WTC11 (cell line): ENCODE measurements around the gene CPNE9. TPM values are rescaled to one million over a fixed set of nuclear protein-coding genes. Genes with fewer than 3 reads are reported as not detected.

Experiments used
- ATAC-seq: fragments of 200-7000 bp; cut with Tn5 transposase; 2 replicates; pipeline ENCODE4 v1.10.0; 2021; ENCODE audit warnings: mild to moderate bottlenecking, moderate library complexity
- Bru-seq: library from RNA; stranded (reverse); fragments of 400-500 nt; gene quantifications from one replicate; lab custom pipeline; 2021; lab: Mats Ljungman, UMichigan
- CTCF ChIA-PET: fragments of 300-600 bp; sonication (Branson Sonifier 250); formaldehyde crosslinking; loops from one replicate; lab custom pipeline; 2021; ENCODE audit warnings: antibody characterized with exemption; lab: Charles Lee
- POLR2A ChIA-PET: fragments of 350-600 bp; sonication (Branson Sonifier 250); formaldehyde crosslinking; loops from one replicate; lab custom pipeline; 2021; ENCODE audit warnings: antibody characterized with exemption; lab: Charles Lee
- DNase-seq: peaks from one replicate; pipeline ENCODE4 v3.0.0; 2021; ENCODE audit warnings: low spot score
- H3K27ac Mint-ChIP-seq: 2 replicates; pipeline ENCODE4 v1.8.0; 2021; ENCODE audit warnings: mixed read lengths
- H3K27me3 Mint-ChIP-seq: 2 replicates; pipeline ENCODE4 v1.8.0; 2021; ENCODE audit warnings: low read depth, mild to moderate bottlenecking, moderate library complexity, mixed read lengths
- H3K36me3 Mint-ChIP-seq: 2 replicates; pipeline ENCODE4 v1.8.0; 2021; ENCODE audit warnings: mixed read lengths
- H3K4me1 Mint-ChIP-seq: 2 replicates; pipeline ENCODE4 v1.8.0; 2022; ENCODE audit warnings: mixed read lengths
- H3K4me3 Mint-ChIP-seq: 2 replicates; pipeline ENCODE4 v1.8.0; 2021; ENCODE audit warnings: mild to moderate bottlenecking, moderate library complexity, mixed read lengths
- H3K9me3 Mint-ChIP-seq: 2 replicates; pipeline ENCODE4 v1.8.0; 2021; ENCODE audit warnings: mixed read lengths
- ATF6 ChIP-seq: sonication (generic); formaldehyde crosslinking; IDR thresholded peaks from 2 replicates; pipeline ENCODE4 v1.8.1; 2023; ENCODE audit warnings: mild to moderate bottlenecking, missing genetic modification reagents
- CREM ChIP-seq: sonication (generic); formaldehyde crosslinking; IDR thresholded peaks from 2 replicates; pipeline ENCODE4 v1.8.1; 2022; ENCODE audit warnings: mild to moderate bottlenecking, missing genetic modification reagents, moderate library complexity
- KAT7 ChIP-seq: sonication (generic); formaldehyde crosslinking; IDR thresholded peaks from 2 replicates; pipeline ENCODE4 v1.8.1; 2023; ENCODE audit warnings: missing genetic modification reagents, mild to moderate bottlenecking, borderline replicate concordance
- MAX ChIP-seq: sonication (generic); formaldehyde crosslinking; IDR thresholded peaks from 2 replicates; pipeline ENCODE4 v1.8.0; 2022; ENCODE audit warnings: mild to moderate bottlenecking, missing genetic modification reagents
- MLX ChIP-seq: sonication (generic); formaldehyde crosslinking; IDR thresholded peaks from 2 replicates; pipeline ENCODE4 v1.8.1; 2023; ENCODE audit warnings: mild to moderate bottlenecking, missing genetic modification reagents, moderate library complexity
- MXD4 ChIP-seq: fragments of 250-450 bp; sonication (Bioruptor Pico); IDR thresholded peaks from 2 replicates; pipeline ENCODE4 v1.8.0; 2021; ENCODE audit warnings: mild to moderate bottlenecking, moderate library complexity, borderline replicate concordance
- NFATC4 ChIP-seq: fragments of 250-450 bp; sonication (Bioruptor Pico); IDR thresholded peaks from 2 replicates; pipeline ENCODE4 v1.9.0; 2021; ENCODE audit warnings: mild to moderate bottlenecking
- NFYB ChIP-seq: sonication (generic); formaldehyde crosslinking; conservative IDR thresholded peaks from 2 replicates; pipeline ENCODE4 v1.8.0; 2022; ENCODE audit warnings: low read depth, missing genetic modification reagents
- OVOL2 ChIP-seq: fragments of 250-450 bp; sonication (Bioruptor Pico); IDR thresholded peaks from 2 replicates; pipeline ENCODE4 v1.9.0; 2021; ENCODE audit warnings: mild to moderate bottlenecking, borderline replicate concordance
- RELA ChIP-seq: sonication (generic); formaldehyde crosslinking; IDR thresholded peaks from 2 replicates; pipeline ENCODE4 v1.8.1; 2022; ENCODE audit warnings: missing genetic modification reagents, mild to moderate bottlenecking, borderline replicate concordance
- SMAD3 ChIP-seq: sonication (generic); formaldehyde crosslinking; IDR thresholded peaks from 2 replicates; pipeline ENCODE4 v1.8.0; 2022; ENCODE audit warnings: missing genetic modification reagents, mild to moderate bottlenecking, borderline replicate concordance
- STAT6 ChIP-seq: sonication (generic); formaldehyde crosslinking; conservative IDR thresholded peaks from 2 replicates; pipeline ENCODE4 v1.8.1; 2023; ENCODE audit warnings: mild to moderate bottlenecking, low read depth, missing genetic modification reagents, moderate library complexity
- ZMAT4 ChIP-seq: fragments of 250-450 bp; sonication (Bioruptor Pico); IDR thresholded peaks from 2 replicates; pipeline ENCODE4 v1.9.0; 2021; ENCODE audit warnings: mild to moderate bottlenecking
- ZNF121 ChIP-seq: sonication (generic); formaldehyde crosslinking; IDR thresholded peaks from 2 replicates; pipeline ENCODE4 v1.8.0; 2023; ENCODE audit warnings: missing genetic modification reagents
- ZNF232 ChIP-seq: sonication (generic); formaldehyde crosslinking; IDR thresholded peaks from 2 replicates; pipeline ENCODE4 v1.8.0; 2022; ENCODE audit warnings: mild to moderate bottlenecking, missing genetic modification reagents
- long read RNA-seq, 3 experiments: library from RNA in 1 of 3; library from capped mRNA in 1 of 3; library from polyadenylated mRNA in 1 of 3; unstranded in 2 of 3; stranded (forward) in 1 of 3; transcript quantifications; one replicate each; pipeline ENCODE4 v2.0.0, GENCODE V29; 2021
- total RNA-seq: library from RNA; stranded (reverse); gene quantifications from 3 replicates; pipeline ENCODE4 v1.2.3, GENCODE V29; 2021

The CPNE9 gene
- 3.2 to 6.6 TPM (median 6.0 TPM) in 3 replicates for total RNA-seq
- Bru-seq, nascent RNA: percentile 35 among the genes with signal in this experiment
- long read RNA-seq, experiment 1, partial matches to known transcripts: 3 of 10 reads
- long read RNA-seq, experiment 1, other reads (novel, unspliced or antisense): 7 of 10 reads
- long read RNA-seq, experiment 2, partial matches to known transcripts: 2 of 7 reads
- long read RNA-seq, experiment 2, other reads (novel, unspliced or antisense): 5 of 7 reads
- long read RNA-seq, experiment 3, partial matches to known transcripts: 1 of 9 reads
- long read RNA-seq, experiment 3, other reads (novel, unspliced or antisense): 8 of 9 reads

- 0 out of 2 replicates have a peak, but pooled peaks have one; percentile 15 for TF ChIP-seq MAX (CRISPR knock-in tag)
- TF ChIP-seq MLX (CRISPR knock-in tag): no peak
- Mint-ChIP-seq H3K36me3 (no peaks in the 10 kb centered on the region), H3K9me3 (no peaks in the 10 kb centered on the region), H3K4me1 (no peaks in the 10 kb centered on the region), H3K4me3 (peak within 1 kb of the TSS; percentile 73), H3K27ac (no peak within 1 kb of the TSS), H3K27me3 (peaks cover 37% of the 10 kb centered on the region)
- DNase-seq: peak; percentile 48
- peak; percentile 12 for ATAC-seq
- CTCF ChIA-PET: interaction anchor here (0.7 to 2.5 kb wide), 4 partner anchors 11 to 200 kb away, joined by 3 to 20 read pairs (median 4); no protein-coding TSS in a partner anchor
- POLR2A ChIA-PET: no interaction called here
These were observed at the start of gene CPNE9 for GRCh38 chr3:9703736-9704346. Gene CPNE9 (plus strand): TSS chr3:9703833. CDS start chr3:9703997, 164 bp downstream.

- peaks cover 58% of the 10 kb centered on the region for H3K36me3 Mint-ChIP-seq
- no peak for TF ChIP-seq OVOL2 (CRISPR knock-in tag)
- TF ChIP-seq NFATC4: no peak
- TF ChIP-seq CREM (CRISPR knock-in tag): no peak
- TF ChIP-seq KAT7 (CRISPR knock-in tag): no peak
- no peak for TF ChIP-seq STAT6
- TF ChIP-seq MXD4 (CRISPR knock-in tag): no peak
- no peak for TF ChIP-seq ZNF232 (CRISPR knock-in tag)
- no peak for TF ChIP-seq RELA (CRISPR knock-in tag)
- TF ChIP-seq ZNF121 (CRISPR knock-in tag): no peak
- TF ChIP-seq NFYB (CRISPR knock-in tag): no peak
- no peak for TF ChIP-seq ATF6
- no peak for TF ChIP-seq SMAD3 (CRISPR knock-in tag)
- no peak for TF ChIP-seq ZMAT4
- no peaks in the 10 kb centered on the region for H3K4me1 Mint-ChIP-seq
- ChIA-PET POLR2A (no interaction called here), CTCF (interaction anchor here (0.6 to 1.7 kb wide), 2 partner anchors 67 to 157 kb away, joined by 3 read pairs; no protein-coding TSS in a partner anchor)
- DNase-seq (no peak), ATAC-seq (no peak)
- peak overlapping the region; percentile 17; the same call in 1 of the 2 replicates for H3K27ac Mint-ChIP-seq
- H3K9me3 Mint-ChIP-seq: peaks cover 12% of the 10 kb centered on the region
- no peak overlapping the region for H3K4me3 Mint-ChIP-seq
- H3K27me3 Mint-ChIP-seq: no peaks in the 10 kb centered on the region
These were observed 43.8 kb upstream of the CPNE9 start for GRCh38 chr3:9659849-9660248.
